B cell (primary cell): ENCODE data around the gene GYS1. TPM values are rescaled to one million over a fixed set of nuclear protein-coding genes. Genes with fewer than 3 reads are reported as not detected.

Experiments
- ATAC-seq: fragments of 200-7000 bp; cut with Tn5 transposase; one replicate; pipeline ENCODE4 v1.10.0; 2021; ENCODE audit warnings: low read depth, mild to moderate bottlenecking, moderate number of reproducible peaks, moderate library complexity
- CTCF ChIA-PET: fragments of 350-600 bp; sonication (Branson Sonifier 250); formaldehyde crosslinking; loops from one replicate; lab custom pipeline; 2021; ENCODE audit warnings: antibody characterized with exemption, inconsistent platforms; lab: Charles Lee
- POLR2A ChIA-PET: fragments of 350-600 bp; sonication (Branson Sonifier 250); formaldehyde crosslinking; loops from one replicate; lab custom pipeline; 2021; ENCODE audit warnings: antibody characterized with exemption; lab: Charles Lee
- DNase-seq: peaks from one replicate; pipeline ENCODE4 v3.0.0; 2013
- H2AFZ ChIP-seq: 2 replicates; pipeline ENCODE4 v1.6.1; 2012; ENCODE audit warnings: mild to moderate bottlenecking, low read depth, low read length; ENCODE audit not compliant: insufficient read depth, poor library complexity, severe bottlenecking
- H3K27ac ChIP-seq, 2 donors: 1 replicate in 1 of 2; 2 replicates in 1 of 2; pipeline ENCODE4 v1.5.1; 2012 to 2013; ENCODE audit warnings: low read length in 2 of 2, mild to moderate bottlenecking in 2 of 2, moderate library complexity in 1 of 2
- H3K27me3 ChIP-seq, 4 experiments: fragments of 200-600 bp in 1 of 4; sonication (generic) in 1 of 4; replicated peaks in 1 of 4; 1 replicate in 2 of 4; 2 replicates in 2 of 4; pipeline versions ENCODE4 v1.6.1 to v1.7.0; 2013 to 2016; ENCODE audit warnings: low read length in 3 of 4, mild to moderate bottlenecking in 2 of 4, mixed read lengths in 1 of 4, moderate library complexity in 1 of 4; ENCODE audit not compliant: insufficient read depth in 4 of 4, control insufficient read depth in 3 of 4; ENCODE audit errors: control extremely low read depth in 1 of 4
- H3K36me3 ChIP-seq, 2 experiments: replicated peaks in 1 of 2; 1 replicate in 1 of 2; 2 replicates in 1 of 2; pipeline versions ENCODE4 v1.6.1 to v1.7.1; 2013; ENCODE audit warnings: low read length in 1 of 2; ENCODE audit not compliant: insufficient read depth in 2 of 2, control insufficient read depth in 1 of 2; ENCODE audit errors: control extremely low read depth in 1 of 2, extremely low read depth in 1 of 2
- H3K4me1 ChIP-seq, 2 donors: fragments of 200-600 bp in 1 of 2; sonication (generic) in 1 of 2; 1 replicate in 1 of 2; 2 replicates in 1 of 2; pipeline versions ENCODE4 v1.5.1 to v1.6.1; 2013 to 2017; ENCODE audit warnings: low read length in 2 of 2; ENCODE audit not compliant: control insufficient read depth in 2 of 2, insufficient read depth in 2 of 2
- H3K4me2 ChIP-seq: replicated peaks from 2 replicates; pipeline ENCODE3; 2012; ENCODE audit warnings: mild to moderate bottlenecking, low read depth, low read length; ENCODE audit not compliant: poor library complexity, severe bottlenecking
- H3K4me3 ChIP-seq, 5 experiments: fragments of 200-600 bp in 1 of 5; sonication (generic) in 1 of 5; 1 replicate in 3 of 5; 2 replicates in 2 of 5; pipeline versions ENCODE4 v1.5.1 to v1.7.0; 2011 to 2016; ENCODE audit warnings: low read length in 4 of 5, mild to moderate bottlenecking in 4 of 5, low read depth in 2 of 5, control low read depth in 1 of 5, moderate library complexity in 1 of 5; ENCODE audit not compliant: insufficient read depth in 1 of 5; ENCODE audit errors: control extremely low read depth in 1 of 5, extremely low read depth in 1 of 5
- H3K79me2 ChIP-seq: fragments of 200-600 bp; sonication (generic); one replicate; pipeline ENCODE4 v1.6.0; 2016; ENCODE audit warnings: low read length; ENCODE audit not compliant: control insufficient read depth, insufficient read depth
- H3K9ac ChIP-seq: fragments of 200-600 bp; sonication (generic); 2 replicates; pipeline ENCODE4 v1.6.1; 2017; ENCODE audit warnings: mild to moderate bottlenecking, low read length, moderate library complexity
- H3K9me3 ChIP-seq, 3 donors: one replicate each; pipeline versions ENCODE4 v1.6.1 to v1.7.1; 2013; ENCODE audit warnings: low read length in 2 of 3; ENCODE audit not compliant: control insufficient read depth in 2 of 3, insufficient read depth in 1 of 3; ENCODE audit errors: control extremely low read depth in 1 of 3
- H4K20me1 ChIP-seq: 2 replicates; pipeline ENCODE4 v1.6.0; 2012; ENCODE audit warnings: mild to moderate bottlenecking, low read length; ENCODE audit not compliant: insufficient read depth, control insufficient read depth, poor library complexity, severe bottlenecking
- H3K27ac Mint-ChIP-seq: one replicate; pipeline ENCODE4 v1.8.0; 2021; ENCODE audit warnings: mixed read lengths
- H3K27me3 Mint-ChIP-seq: one replicate; pipeline ENCODE4 v1.8.0; 2021; ENCODE audit warnings: mixed read lengths
- H3K4me1 Mint-ChIP-seq: one replicate; pipeline ENCODE4 v1.8.0; 2021; ENCODE audit warnings: mixed read lengths
- H3K4me3 Mint-ChIP-seq: one replicate; pipeline ENCODE4 v1.8.0; 2021; ENCODE audit warnings: mixed read lengths
- H3K9me3 Mint-ChIP-seq: one replicate; pipeline ENCODE4 v1.8.0; 2022; ENCODE audit warnings: mixed read lengths; ENCODE audit not compliant: insufficient read depth
- EZH2 ChIP-seq: IDR thresholded peaks from 2 replicates; pipeline ENCODE4 v1.6.1; 2012; ENCODE audit warnings: borderline replicate concordance, low read depth, mild to moderate bottlenecking, moderate library complexity, low read length; ENCODE audit not compliant: insufficient read depth, poor library complexity, severe bottlenecking
- WGBS: methylation state at CpG from one replicate; pipeline ENCODE4 v1.1.5; 2013; ENCODE audit warnings: missing lambda C conversion rate; ENCODE audit not compliant: insufficient coverage; 5-methylcytosine and 5-hydroxymethylcytosine counted together
- intact Hi-C: fragments of 100-400 bp; cut with micrococcal nuclease; formaldehyde crosslinking; loops from one replicate; pipeline ENCODE4 v1.10.0; 2022
- polyA plus RNA-seq: library from polyadenylated mRNA; depleted of rRNA; stranded (reverse); fragments of >200 nt; gene quantifications from 2 replicates; pipeline ENCODE4 v1.2.3, GENCODE V29; 2012
- total RNA-seq, 2 donors: library from RNA; stranded (reverse); fragments of 120-200 nt in 1 of 2; gene quantifications; 1 replicate in 1 of 2; 2 replicates in 1 of 2; pipeline versions ENCODE4 v1.2.3 to v1.2.4, GENCODE V29; 2013 to 2022
- TF ChIP-seq, protein P1 (sequence below): fragments of 200-600 bp; IDR thresholded peaks from one replicate; pipeline ENCODE4 v1.8.0; 2022; ENCODE audit warnings: antibody characterized with exemption, mild to moderate bottlenecking

Gene GYS1
- total and polyA plus RNA-seq, 2 donors (not counting 1 experiment from before 2014, with no cell fraction given): 28.9 to 62.7 TPM

DNA sequence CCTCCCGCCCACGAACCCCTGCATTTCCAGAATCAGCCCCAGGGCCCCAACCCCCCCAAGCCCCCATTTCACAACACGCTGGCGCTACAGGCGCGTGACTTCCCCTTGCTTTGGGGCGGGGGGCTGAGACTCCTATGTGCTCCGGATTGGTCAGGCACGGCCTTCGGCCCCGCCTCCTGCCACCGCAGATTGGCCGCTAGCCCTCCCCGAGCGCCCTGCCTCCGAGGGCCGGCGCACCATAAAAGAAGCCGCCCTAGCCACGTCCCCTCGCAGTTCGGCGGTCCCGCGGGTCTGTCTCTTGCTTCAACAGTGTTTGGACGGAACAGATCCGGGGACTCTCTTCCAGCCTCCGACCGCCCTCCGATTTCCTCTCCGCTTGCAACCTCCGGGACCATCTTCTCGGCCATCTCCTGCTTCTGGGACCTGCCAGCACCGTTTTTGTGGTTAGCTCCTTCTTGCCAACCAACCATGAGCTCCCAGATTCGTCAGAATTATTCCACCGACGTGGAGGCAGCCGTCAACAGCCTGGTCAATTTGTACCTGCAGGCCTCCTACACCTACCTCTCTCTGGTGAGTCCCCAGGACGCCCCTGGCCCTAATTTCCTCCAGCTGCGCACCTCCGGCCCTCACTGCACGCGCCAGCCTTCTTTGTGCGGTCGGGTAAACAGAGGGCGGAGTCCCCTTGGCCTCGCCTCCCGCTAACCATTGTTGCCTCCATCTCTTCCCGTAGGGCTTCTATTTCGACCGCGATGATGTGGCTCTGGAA is 27.9 kb downstream of the GYS1 start, which contains the start of gene FTL:
TSS of gene FTL (plus strand) at position 270 of the 766 bp plus-strand sequence. CDS start at position 469, 199 bp downstream.
- CTCF ChIA-PET: interaction anchor here (1.2 to 4.1 kb wide), 3 partner anchors 11 to 28 kb away, joined by 4 to 17 read pairs (median 5); partner anchors contain the start of genes BAX, GYS1 and RUVBL2
- TF ChIP-seq, protein P1, sequence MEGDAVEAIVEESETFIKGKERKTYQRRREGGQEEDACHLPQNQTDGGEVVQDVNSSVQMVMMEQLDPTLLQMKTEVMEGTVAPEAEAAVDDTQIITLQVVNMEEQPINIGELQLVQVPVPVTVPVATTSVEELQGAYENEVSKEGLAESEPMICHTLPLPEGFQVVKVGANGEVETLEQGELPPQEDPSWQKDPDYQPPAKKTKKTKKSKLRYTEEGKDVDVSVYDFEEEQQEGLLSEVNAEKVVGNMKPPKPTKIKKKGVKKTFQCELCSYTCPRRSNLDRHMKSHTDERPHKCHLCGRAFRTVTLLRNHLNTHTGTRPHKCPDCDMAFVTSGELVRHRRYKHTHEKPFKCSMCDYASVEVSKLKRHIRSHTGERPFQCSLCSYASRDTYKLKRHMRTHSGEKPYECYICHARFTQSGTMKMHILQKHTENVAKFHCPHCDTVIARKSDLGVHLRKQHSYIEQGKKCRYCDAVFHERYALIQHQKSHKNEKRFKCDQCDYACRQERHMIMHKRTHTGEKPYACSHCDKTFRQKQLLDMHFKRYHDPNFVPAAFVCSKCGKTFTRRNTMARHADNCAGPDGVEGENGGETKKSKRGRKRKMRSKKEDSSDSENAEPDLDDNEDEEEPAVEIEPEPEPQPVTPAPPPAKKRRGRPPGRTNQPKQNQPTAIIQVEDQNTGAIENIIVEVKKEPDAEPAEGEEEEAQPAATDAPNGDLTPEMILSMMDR: no peak
- TF ChIP-seq EZH2: no peak
- peaks cover 26% of the 10 kb centered on the region for H3K79me2 ChIP-seq
- ATAC-seq: peak; percentile 83
- H3K4me2 ChIP-seq: peak within 1 kb of the TSS; percentile 75
- peak within 1 kb of the TSS; percentile 73 for H2AFZ ChIP-seq
- peak within 1 kb of the TSS; percentile 74 for H3K9ac ChIP-seq
- peak; percentile 96 for DNase-seq
- H3K4me1 ChIP-seq: peaks cover 41 to 57% of the 10 kb centered on the region in 2 donors
- H4K20me1 ChIP-seq: peaks cover 22% of the 10 kb centered on the region
- H3K27ac ChIP-seq: peak within 1 kb of the TSS; percentile 75 to 84
- H3K9me3 ChIP-seq: peaks cover 0 to 5% (median 0%) of the 10 kb centered on the region in 3 donors
- peaks cover 70% of the 10 kb centered on the region for H3K4me1 Mint-ChIP-seq
- peak within 1 kb of the TSS; percentile 99 for H3K27ac Mint-ChIP-seq
- 0% methylated on average over 45 of the region's 52 CpGs for WGBS
- H3K9me3 Mint-ChIP-seq: no peaks in the 10 kb centered on the region
- H3K27me3 ChIP-seq: no peaks in the 10 kb centered on the region
- no peaks in the 10 kb centered on the region for H3K27me3 Mint-ChIP-seq
- intact Hi-C loops: loop anchor here (1.0 to 2.0 kb wide), 6 partner anchors 11 to 319 kb away; partner anchors contain the start of genes BAX, CA11, GYS1 and NUCB1
- H3K4me3 Mint-ChIP-seq: peak within 1 kb of the TSS; percentile 100
- peaks cover 0 to 37% of the 10 kb centered on the region in 2 experiments for H3K36me3 ChIP-seq
- peak within 1 kb of the TSS; percentile 73 to 90 (median 84) for H3K4me3 ChIP-seq
- POLR2A ChIA-PET: interaction anchor here (0.6 to 3.2 kb wide), 12 partner anchors 11 to 601 kb away, joined by 3 to 17 read pairs (median 4); partner anchors contain the start of genes GYS1, NUCB1, PPP1R15A and RUVBL2
